Stimulated activated CD4-positive, alpha-beta T cell treated with anti-CD3 and anti-CD28 coated beads, Interleukin-15, amount 100 ng/mL, for 1 hour (primary cell): ENCODE measurements around the gene NLRP4.
"Not testable (repeated sequence)": the region's sequence is repeated elsewhere in the genome, so short reads cannot be mapped to it uniquely, and the experiment has no call there.

Source experiments
- DNase-seq, 2 donors: peaks; one replicate each; pipeline ENCODE4 v3.0.0-alpha.2; 2020; ENCODE audit warnings: low read depth in 1 of 2, low spot score in 1 of 2

NLRP4 gene

GRCh38 chr19:55882626-55883025, 46.3 kb downstream of the NLRP4 start:
- DNase-seq: no peak

- no peak for DNase-seq
Observed at GRCh38 chr19:55898911-55899310, 62.6 kb downstream of the NLRP4 start.

GRCh38 chr19:55901369-55902079, 65.2 kb downstream of the NLRP4 start:
- no peak for DNase-seq

GRCh38 chr19:55902080-55902751, 65.9 kb downstream of the NLRP4 start:
- no peak for DNase-seq

GRCh38 chr19:55907286-55907685, 70.9 kb downstream of the NLRP4 start:
- DNase-seq: no peak

GRCh38 chr19:55907746-55908145, 71.4 kb downstream of the NLRP4 start:
- no peak for DNase-seq

GRCh38 chr19:55909801-55910200, 73.5 kb downstream of the NLRP4 start:
- DNase-seq: no peak

- DNase-seq: no peak
Observed at GRCh38 chr19:55912916-55913315, 76.6 kb downstream of the NLRP4 start.

GRCh38 chr19:55913643-55914268, 77.4 kb downstream of the NLRP4 start:
- no peak for DNase-seq

- DNase-seq: no peak
Observed at GRCh38 chr19:55923556-55923955, 87.2 kb downstream of the NLRP4 start.

GRCh38 chr19:55927991-55928390, 91.7 kb downstream of the NLRP4 start:
- DNase-seq: no peak

- DNase-seq: not testable (repeated sequence)
Observed at GRCh38 chr19:55929258-55929657, 92.9 kb downstream of the NLRP4 start.

- DNase-seq: no peak
Observed at GRCh38 chr19:55930996-55931515, 94.7 kb downstream of the NLRP4 start.
